H9 (cell line): ENCODE data around the gene PHACTR1. TPM values are rescaled to one million over a fixed set of nuclear protein-coding genes. Genes with fewer than 3 reads are reported as not detected.
A peak's percentile ranks its signal among the peaks of the same experiment; 100 is the strongest.

ENCODE experiments used
- DNase-seq: peaks from one replicate; pipeline ENCODE4 v3.0.0-alpha.2; 2017
- H2AFZ ChIP-seq: one replicate; pipeline ENCODE4 v1.6.1; 2013; ENCODE audit warnings: mild to moderate bottlenecking, low read length, control low read depth, moderate library complexity
- H2AK5ac ChIP-seq: 2 replicates; pipeline ENCODE4 v1.6.1; 2013; ENCODE audit warnings: low read length, control low read depth, mixed read lengths; ENCODE audit not compliant: insufficient read length
- H2BK120ac ChIP-seq: one replicate; pipeline ENCODE4 v1.6.1; 2013; ENCODE audit warnings: low read depth, mild to moderate bottlenecking, low read length, control low read depth, inconsistent platforms; ENCODE audit not compliant: poor library complexity, severe bottlenecking
- H2BK12ac ChIP-seq: 2 replicates; pipeline ENCODE4 v1.6.1; 2013; ENCODE audit warnings: low read length, control low read depth, mixed read lengths, low read depth; ENCODE audit not compliant: insufficient read length
- H2BK15ac ChIP-seq: 2 replicates; pipeline ENCODE4 v1.6.1; 2013; ENCODE audit warnings: low read depth, low read length, control low read depth
- H2BK20ac ChIP-seq: one replicate; pipeline ENCODE4 v1.6.1; 2013; ENCODE audit warnings: low read depth, mild to moderate bottlenecking, low read length, control low read depth, inconsistent platforms; ENCODE audit not compliant: poor library complexity, severe bottlenecking
- H2BK5ac ChIP-seq: 2 replicates; pipeline ENCODE4 v1.6.1; 2013; ENCODE audit warnings: low read length, control low read depth, mixed read lengths; ENCODE audit not compliant: insufficient read length
- H3K14ac ChIP-seq: 2 replicates; pipeline ENCODE4 v1.6.1; 2013; ENCODE audit warnings: low read length, control low read depth; ENCODE audit not compliant: insufficient read depth
- H3K18ac ChIP-seq: 2 replicates; pipeline ENCODE4 v1.6.1; 2013; ENCODE audit warnings: low read depth, mild to moderate bottlenecking, mixed read lengths, low read length, control low read depth; ENCODE audit not compliant: insufficient read length
- H3K23ac ChIP-seq: 2 replicates; pipeline ENCODE4 v1.6.1; 2013; ENCODE audit warnings: low read length, control low read depth, mixed read lengths, low read depth; ENCODE audit not compliant: insufficient read length
- H3K23me2 ChIP-seq: 2 replicates; pipeline ENCODE4 v1.6.1; 2013; ENCODE audit warnings: low read depth, mild to moderate bottlenecking, mixed read lengths, low read length, control low read depth; ENCODE audit not compliant: insufficient read length, poor library complexity, severe bottlenecking
- H3K27ac ChIP-seq: 2 replicates; pipeline ENCODE4 v1.5.1; 2013; ENCODE audit warnings: low read length, control low read depth, mixed read lengths, low read depth; ENCODE audit not compliant: insufficient read length
- H3K27me3 ChIP-seq: 2 replicates; pipeline ENCODE4 v1.6.1; 2013; ENCODE audit warnings: low read length, control low read depth, inconsistent platforms; ENCODE audit not compliant: insufficient read depth
- H3K4ac ChIP-seq: 2 replicates; pipeline ENCODE4 v1.6.1; 2013; ENCODE audit warnings: low read depth, mild to moderate bottlenecking, control low read depth, inconsistent platforms, low read length, moderate library complexity
- H3K4me1 ChIP-seq: 2 replicates; pipeline ENCODE4 v1.6.1; 2013; ENCODE audit warnings: low read length, control low read depth, inconsistent platforms; ENCODE audit not compliant: insufficient read depth
- H3K4me2 ChIP-seq: 2 replicates; pipeline ENCODE4 v1.6.1; 2013; ENCODE audit warnings: low read length, control low read depth, mixed read lengths; ENCODE audit not compliant: insufficient read length, insufficient read depth
- H3K56ac ChIP-seq: 2 replicates; pipeline ENCODE4 v1.6.1; 2013; ENCODE audit warnings: low read depth, mild to moderate bottlenecking, mixed read lengths, low read length, control low read depth; ENCODE audit not compliant: insufficient read length
- H3K79me1 ChIP-seq: 2 replicates; pipeline ENCODE4 v1.6.1; 2013; ENCODE audit warnings: low read depth, mild to moderate bottlenecking, moderate library complexity, low read length, control low read depth, inconsistent platforms; ENCODE audit not compliant: insufficient read depth, poor library complexity, severe bottlenecking
- H3K79me2 ChIP-seq: 2 replicates; pipeline ENCODE4 v1.6.1; 2013; ENCODE audit warnings: low read length, control low read depth, inconsistent platforms; ENCODE audit not compliant: insufficient read depth
- H3K9ac ChIP-seq: 2 replicates; pipeline ENCODE4 v1.6.1; 2013; ENCODE audit warnings: low read length, control low read depth, mixed read lengths; ENCODE audit not compliant: insufficient read length; ENCODE audit errors: extremely low read depth
- H3K9me3 ChIP-seq: one replicate; pipeline ENCODE4 v1.6.1; 2013; ENCODE audit warnings: low read depth, low read length, inconsistent platforms; ENCODE audit not compliant: control insufficient read depth
- H3T11ph ChIP-seq: one replicate; pipeline ENCODE4 v1.6.1; 2013; ENCODE audit warnings: mild to moderate bottlenecking, low read length, control low read depth, inconsistent platforms
- H4K20me1 ChIP-seq: one replicate; pipeline ENCODE4 v1.6.1; 2013; ENCODE audit not compliant: control insufficient read depth, insufficient read length, insufficient read depth
- H4K5ac ChIP-seq: 2 replicates; pipeline ENCODE4 v1.6.1; 2013; ENCODE audit warnings: low read depth, mild to moderate bottlenecking, mixed read lengths, low read length, control low read depth; ENCODE audit not compliant: insufficient read length
- H4K8ac ChIP-seq: replicated peaks from 2 replicates; pipeline ENCODE4 v1.6.1; 2013; ENCODE audit warnings: low read length, control low read depth, mixed read lengths, low read depth; ENCODE audit not compliant: insufficient read length
- H4K91ac ChIP-seq: 2 replicates; pipeline ENCODE4 v1.6.1; 2013; ENCODE audit warnings: low read depth, mild to moderate bottlenecking, moderate library complexity, mixed read lengths, low read length, control low read depth; ENCODE audit not compliant: insufficient read length
- H3K27ac Mint-ChIP-seq, 3 experiments: 2 replicates in 2 of 3; 3 replicates in 1 of 3; pipeline ENCODE4 v1.8.0; 2020 to 2021; ENCODE audit warnings: mixed read lengths in 3 of 3, mild to moderate bottlenecking in 1 of 3, moderate library complexity in 1 of 3
- H3K27me3 Mint-ChIP-seq: 2 replicates; pipeline ENCODE4 v1.8.0; 2021; ENCODE audit warnings: low read depth, mild to moderate bottlenecking, moderate library complexity, mixed read lengths
- H3K36me3 Mint-ChIP-seq, 3 experiments: 2 replicates in 2 of 3; 3 replicates in 1 of 3; pipeline ENCODE4 v1.8.0; 2020 to 2021; ENCODE audit warnings: low read depth in 3 of 3, mixed read lengths in 3 of 3; ENCODE audit not compliant: insufficient read depth in 1 of 3
- H3K4me1 Mint-ChIP-seq, 2 experiments: 2 replicates each; pipeline ENCODE4 v1.8.0; 2020; ENCODE audit warnings: mixed read lengths in 2 of 2
- H3K4me3 Mint-ChIP-seq, 2 experiments: 2 replicates in 1 of 2; 3 replicates in 1 of 2; pipeline ENCODE4 v1.8.0; 2020 to 2021; ENCODE audit warnings: mild to moderate bottlenecking in 2 of 2, mixed read lengths in 2 of 2, moderate library complexity in 1 of 2
- H3K9me3 Mint-ChIP-seq, 2 experiments: 2 replicates in 1 of 2; 3 replicates in 1 of 2; pipeline ENCODE4 v1.8.0; 2020; ENCODE audit warnings: mild to moderate bottlenecking in 2 of 2, mixed read lengths in 2 of 2, moderate library complexity in 1 of 2
- CTCF ChIP-seq: fragments of 200-600 bp; sonication (generic); conservative IDR thresholded peaks from 3 replicates; pipeline ENCODE4 v1.8.0; 2021; ENCODE audit warnings: antibody characterized with exemption, mild to moderate bottlenecking
- WGBS: extraction: QIAGEN DNeasy Blood & Tissue Kit; methylation state at CpG from one replicate; pipeline ENCODE4 v1.1.7; 2013; ENCODE audit warnings: missing lambda C conversion rate, low lambda C conversion rate, mixed read lengths; ENCODE audit not compliant: insufficient read length; ENCODE audit errors: extremely low coverage; 5-methylcytosine and 5-hydroxymethylcytosine counted together
- total RNA-seq: library from RNA; stranded (reverse); gene quantifications from 2 replicates; pipeline ENCODE4 v1.2.1, GENCODE V29; 2021

Gene PHACTR1
- total RNA-seq, 1 experiment from 2014 or later, result 15.9 TPM

- Mint-ChIP-seq H3K27ac (no peak overlapping the region), H3K9me3 (no peaks in the 10 kb centered on the region), H3K27me3 (peaks cover 70% of the 10 kb centered on the region), H3K36me3 (no peaks in the 10 kb centered on the region), H3K4me1 (peaks cover 33 to 34% of the 10 kb centered on the region in 2 experiments), H3K4me3 (peak overlapping the region; percentile 76 to 93)
- H2BK15ac ChIP-seq, result no peak overlapping the region
- H3K79me2 ChIP-seq, result no peaks in the 10 kb centered on the region
- H3K9me3 ChIP-seq, result no peaks in the 10 kb centered on the region
- H3K56ac ChIP-seq, result no peak overlapping the region
- H2BK12ac ChIP-seq, result no peak overlapping the region
- no peak overlapping the region for H3K23ac ChIP-seq
- no peak overlapping the region for H3K4ac ChIP-seq
- H3K9ac ChIP-seq, result no peak overlapping the region
- TF ChIP-seq CTCF, result no peak
- H3K27ac ChIP-seq, result no peak overlapping the region
- no peak overlapping the region for H4K91ac ChIP-seq
- peak overlapping the region; percentile 89 for H3K4me2 ChIP-seq
- H3K79me1 ChIP-seq, result no peaks in the 10 kb centered on the region
- no peaks in the 10 kb centered on the region for H4K20me1 ChIP-seq
- no peak overlapping the region for H2BK5ac ChIP-seq
- no peak overlapping the region for H2AK5ac ChIP-seq
- no peak overlapping the region for H2BK20ac ChIP-seq
- H2AFZ ChIP-seq, result no peak overlapping the region
- no peak overlapping the region for H3K14ac ChIP-seq
- H3T11ph ChIP-seq, result no peak overlapping the region
- peaks cover 3% of the 10 kb centered on the region; the same call in 1 of the 2 replicates for H3K4me1 ChIP-seq
- H4K8ac ChIP-seq, result no peak overlapping the region
- peaks cover 26% of the 10 kb centered on the region for H3K27me3 ChIP-seq
- peak; percentile 94 for DNase-seq
- no peak overlapping the region for H4K5ac ChIP-seq
- no CpG with 5 or more reads among the region's 21 CpGs for WGBS
- H2BK120ac ChIP-seq, result no peak overlapping the region
- H3K18ac ChIP-seq, result no peak overlapping the region
- H3K23me2 ChIP-seq, result peaks cover 16% of the 10 kb centered on the region
These were observed 296.6 kb downstream of the PHACTR1 start for GRCh38 chr6:13012977-13013680.
